Liver (tissue), 3 donors: Measurements from ENCODE around the gene PRRG2.
A peak's percentile ranks its signal among the peaks of the same experiment; 100 is the strongest.

ENCODE experiments used
- CTCF ChIP-seq: fragments of 150-350 bp; IDR thresholded peaks from 2 replicates; pipeline ENCODE4 v1.5.1; 2017; ENCODE audit warnings: improper control_type of control experiment, low read depth, low read length; ENCODE audit not compliant: missing input control
- RAD21 ChIP-seq, 2 donors: IDR thresholded peaks; 2 replicates each; pipeline ENCODE4 v1.6.1; 2016; ENCODE audit warnings: antibody characterized with exemption in 2 of 2, mild to moderate bottlenecking in 2 of 2
- SP1 ChIP-seq: IDR thresholded peaks from 2 replicates; pipeline ENCODE4 v1.6.1; 2018; ENCODE audit warnings: antibody characterized with exemption, mild to moderate bottlenecking
- ZBTB33 ChIP-seq: IDR thresholded peaks from 2 replicates; pipeline ENCODE4 v1.6.1; 2016; ENCODE audit warnings: antibody characterized with exemption
- TF ChIP-seq, protein P1 (sequence below): IDR thresholded peaks from 2 replicates; pipeline ENCODE4 v1.6.1; 2016; ENCODE audit warnings: antibody characterized with exemption, mild to moderate bottlenecking
- donor health status: healthy.
- donor health status: healthy.

- TF ChIP-seq CTCF (no peak), RAD21 (IDR thresholded peaks at IDR 0.05) (no peak), ZBTB33 (no peak), SP1 (peak; percentile 70)
- TF ChIP-seq, protein P1, sequence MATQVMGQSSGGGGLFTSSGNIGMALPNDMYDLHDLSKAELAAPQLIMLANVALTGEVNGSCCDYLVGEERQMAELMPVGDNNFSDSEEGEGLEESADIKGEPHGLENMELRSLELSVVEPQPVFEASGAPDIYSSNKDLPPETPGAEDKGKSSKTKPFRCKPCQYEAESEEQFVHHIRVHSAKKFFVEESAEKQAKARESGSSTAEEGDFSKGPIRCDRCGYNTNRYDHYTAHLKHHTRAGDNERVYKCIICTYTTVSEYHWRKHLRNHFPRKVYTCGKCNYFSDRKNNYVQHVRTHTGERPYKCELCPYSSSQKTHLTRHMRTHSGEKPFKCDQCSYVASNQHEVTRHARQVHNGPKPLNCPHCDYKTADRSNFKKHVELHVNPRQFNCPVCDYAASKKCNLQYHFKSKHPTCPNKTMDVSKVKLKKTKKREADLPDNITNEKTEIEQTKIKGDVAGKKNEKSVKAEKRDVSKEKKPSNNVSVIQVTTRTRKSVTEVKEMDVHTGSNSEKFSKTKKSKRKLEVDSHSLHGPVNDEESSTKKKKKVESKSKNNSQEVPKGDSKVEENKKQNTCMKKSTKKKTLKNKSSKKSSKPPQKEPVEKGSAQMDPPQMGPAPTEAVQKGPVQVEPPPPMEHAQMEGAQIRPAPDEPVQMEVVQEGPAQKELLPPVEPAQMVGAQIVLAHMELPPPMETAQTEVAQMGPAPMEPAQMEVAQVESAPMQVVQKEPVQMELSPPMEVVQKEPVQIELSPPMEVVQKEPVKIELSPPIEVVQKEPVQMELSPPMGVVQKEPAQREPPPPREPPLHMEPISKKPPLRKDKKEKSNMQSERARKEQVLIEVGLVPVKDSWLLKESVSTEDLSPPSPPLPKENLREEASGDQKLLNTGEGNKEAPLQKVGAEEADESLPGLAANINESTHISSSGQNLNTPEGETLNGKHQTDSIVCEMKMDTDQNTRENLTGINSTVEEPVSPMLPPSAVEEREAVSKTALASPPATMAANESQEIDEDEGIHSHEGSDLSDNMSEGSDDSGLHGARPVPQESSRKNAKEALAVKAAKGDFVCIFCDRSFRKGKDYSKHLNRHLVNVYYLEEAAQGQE: no peak
Observed at GRCh38 chr19:49593233-49594113, 12.4 kb downstream of the PRRG2 start.
